Measurements from ENCODE around the gene DDC. TPM values are rescaled to one million over a fixed set of nuclear protein-coding genes. Genes with fewer than 3 reads are reported as not detected.

DDC gene
- total RNA-seq, 1 donor from 2014 or later: not detected

DNA sequence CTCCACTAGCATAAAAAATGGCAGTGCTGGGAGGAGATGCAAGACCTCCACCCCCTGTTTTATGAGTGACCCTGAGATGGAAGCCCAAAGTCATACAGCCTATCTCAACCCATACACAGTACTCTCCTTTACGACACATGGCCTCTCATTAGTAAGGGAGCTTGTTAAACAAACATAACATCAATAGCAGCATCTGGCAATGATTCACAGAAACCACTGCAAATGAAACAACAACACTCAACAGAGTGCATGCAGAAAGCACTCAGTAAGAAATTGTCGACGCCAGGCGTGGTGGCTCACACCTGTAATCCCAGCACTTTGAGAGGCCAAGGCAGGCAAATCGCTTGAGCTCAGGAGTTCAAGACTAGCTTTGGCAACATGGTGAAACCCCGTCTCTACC lies 87.6 kb downstream of the DDC start:
- peaks cover 37% of the 10 kb centered on the region for H3K27me3 Mint-ChIP-seq (ENCODE audit: low read depth)
- H3K4me3 Mint-ChIP-seq (ENCODE audit: unreplicated experiment): no peak overlapping the region
- H3K4me1 Mint-ChIP-seq (ENCODE audit: low read depth): peaks cover 10% of the 10 kb centered on the region
- H3K27ac Mint-ChIP-seq (ENCODE audit: unreplicated experiment): no peak overlapping the region
- no peaks in the 10 kb centered on the region for H3K9me3 Mint-ChIP-seq (ENCODE audit: low read depth)
- H3K36me3 Mint-ChIP-seq (ENCODE audit: low read depth): no peaks in the 10 kb centered on the region
- TF ChIP-seq, protein P1, sequence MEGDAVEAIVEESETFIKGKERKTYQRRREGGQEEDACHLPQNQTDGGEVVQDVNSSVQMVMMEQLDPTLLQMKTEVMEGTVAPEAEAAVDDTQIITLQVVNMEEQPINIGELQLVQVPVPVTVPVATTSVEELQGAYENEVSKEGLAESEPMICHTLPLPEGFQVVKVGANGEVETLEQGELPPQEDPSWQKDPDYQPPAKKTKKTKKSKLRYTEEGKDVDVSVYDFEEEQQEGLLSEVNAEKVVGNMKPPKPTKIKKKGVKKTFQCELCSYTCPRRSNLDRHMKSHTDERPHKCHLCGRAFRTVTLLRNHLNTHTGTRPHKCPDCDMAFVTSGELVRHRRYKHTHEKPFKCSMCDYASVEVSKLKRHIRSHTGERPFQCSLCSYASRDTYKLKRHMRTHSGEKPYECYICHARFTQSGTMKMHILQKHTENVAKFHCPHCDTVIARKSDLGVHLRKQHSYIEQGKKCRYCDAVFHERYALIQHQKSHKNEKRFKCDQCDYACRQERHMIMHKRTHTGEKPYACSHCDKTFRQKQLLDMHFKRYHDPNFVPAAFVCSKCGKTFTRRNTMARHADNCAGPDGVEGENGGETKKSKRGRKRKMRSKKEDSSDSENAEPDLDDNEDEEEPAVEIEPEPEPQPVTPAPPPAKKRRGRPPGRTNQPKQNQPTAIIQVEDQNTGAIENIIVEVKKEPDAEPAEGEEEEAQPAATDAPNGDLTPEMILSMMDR (IDR thresholded peaks at IDR 0.05): no peak
- no peak for DNase-seq (ENCODE audit: low spot score)

DNA sequence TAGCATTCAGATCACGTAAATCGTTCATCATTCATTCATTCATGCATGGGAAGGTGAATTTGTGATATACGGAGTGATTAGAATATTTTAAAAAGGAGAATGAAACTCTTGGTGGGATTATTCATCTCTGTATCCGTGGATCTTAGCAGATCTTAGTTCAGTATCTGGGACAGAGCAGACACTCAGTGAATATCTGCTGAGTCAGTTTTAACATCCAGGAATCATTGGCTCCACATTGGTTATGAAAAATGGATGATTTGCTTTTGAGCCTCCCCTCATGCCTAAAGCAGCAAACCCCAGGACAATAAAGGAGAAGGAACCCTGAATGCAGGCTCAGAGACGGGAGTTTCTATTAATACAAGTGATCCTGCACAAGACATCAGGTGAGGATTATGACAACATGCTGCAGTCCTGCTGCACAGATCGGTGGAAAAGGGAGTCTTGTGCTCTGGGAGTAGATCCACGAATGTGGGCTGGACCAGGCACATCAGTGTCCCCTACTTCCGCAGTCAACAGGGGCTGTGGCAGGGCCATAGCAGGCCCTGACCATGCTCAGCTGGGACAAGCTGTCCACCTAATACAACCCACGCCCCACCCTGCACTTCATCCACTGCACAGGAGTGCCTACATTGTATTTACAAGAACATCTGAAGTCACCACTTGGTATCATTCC lies 88.1 kb downstream of the DDC start:
- Mint-ChIP-seq H3K9me3 (ENCODE audit: low read depth) (no peaks in the 10 kb centered on the region), H3K27ac (ENCODE audit: unreplicated experiment) (no peak overlapping the region), H3K4me1 (ENCODE audit: low read depth) (peaks cover 10% of the 10 kb centered on the region), H3K4me3 (ENCODE audit: unreplicated experiment) (no peak overlapping the region), H3K36me3 (ENCODE audit: low read depth) (no peaks in the 10 kb centered on the region), H3K27me3 (ENCODE audit: low read depth) (peaks cover 42% of the 10 kb centered on the region)
- no peak for DNase-seq (ENCODE audit: low spot score)
- TF ChIP-seq, protein P1 (IDR thresholded peaks at IDR 0.05): no peak

DNA sequence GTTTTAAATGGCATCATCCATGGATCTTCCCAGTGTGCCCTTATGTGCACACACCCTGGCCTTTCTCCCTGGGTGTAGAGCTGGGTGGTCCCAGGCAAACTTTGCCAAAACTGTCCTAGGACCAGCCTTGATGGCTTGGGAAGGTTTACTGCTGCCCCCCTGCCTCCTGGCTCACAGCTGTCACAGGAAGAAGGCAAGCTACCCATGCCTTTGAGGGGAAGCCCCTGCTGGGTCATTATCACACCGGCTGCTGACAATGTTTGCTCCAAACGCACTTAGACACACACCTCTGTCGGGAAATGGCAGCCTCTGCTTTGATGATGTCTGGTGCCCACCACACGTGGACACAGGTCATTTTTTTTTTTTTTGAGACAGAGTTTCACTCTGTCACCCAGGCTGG lies 89.9 kb downstream of the DDC start:
- no peak for DNase-seq (ENCODE audit: low spot score)
- Mint-ChIP-seq H3K9me3 (ENCODE audit: low read depth) (no peaks in the 10 kb centered on the region), H3K36me3 (ENCODE audit: low read depth) (no peaks in the 10 kb centered on the region), H3K4me1 (ENCODE audit: low read depth) (peaks cover 10% of the 10 kb centered on the region), H3K4me3 (ENCODE audit: unreplicated experiment) (no peak overlapping the region), H3K27me3 (ENCODE audit: low read depth) (peaks cover 41% of the 10 kb centered on the region), H3K27ac (ENCODE audit: unreplicated experiment) (no peak overlapping the region)
- TF ChIP-seq, protein P1 (IDR thresholded peaks at IDR 0.05): no peak

DNA sequence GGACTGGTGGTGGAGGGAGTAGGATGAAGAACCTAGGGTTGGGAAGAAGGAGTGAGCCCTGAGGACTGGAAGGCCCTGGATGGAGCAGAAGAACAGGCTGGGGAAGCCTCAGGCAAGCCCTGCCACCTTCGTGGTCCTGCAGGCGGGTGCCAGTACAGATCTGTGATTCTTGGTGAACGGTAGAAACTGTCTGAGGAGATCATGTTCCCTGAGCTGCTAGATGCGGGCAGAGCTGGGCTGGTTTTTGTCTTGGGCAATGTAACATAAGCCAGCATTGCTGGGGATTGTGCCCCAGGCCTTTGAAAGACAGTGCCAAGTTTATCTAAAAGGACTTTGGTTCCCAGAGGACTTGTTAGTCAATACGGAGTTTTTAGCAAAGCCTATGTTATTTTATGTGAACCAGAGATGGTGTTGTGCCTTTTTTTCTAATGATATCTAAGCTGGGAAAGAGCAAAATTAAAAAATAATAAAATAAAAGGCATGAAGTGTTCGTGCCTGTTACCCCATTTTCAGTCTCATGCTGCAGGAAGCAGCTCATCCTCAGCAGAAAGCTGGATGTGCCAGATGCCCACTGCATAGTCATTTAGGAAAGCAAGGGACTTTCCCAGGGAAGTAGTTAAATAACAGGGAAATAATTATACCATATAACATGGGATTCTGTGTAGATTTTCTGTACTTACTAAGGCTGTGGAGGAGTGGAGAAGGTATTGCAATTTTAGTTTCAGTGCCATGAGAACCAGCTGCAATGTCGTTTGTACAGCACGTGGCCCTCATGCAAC lies 90.6 kb downstream of the DDC start:
- Mint-ChIP-seq H3K9me3 (ENCODE audit: low read depth) (no peaks in the 10 kb centered on the region), H3K36me3 (ENCODE audit: low read depth) (no peaks in the 10 kb centered on the region), H3K27ac (ENCODE audit: unreplicated experiment) (no peak overlapping the region), H3K4me1 (ENCODE audit: low read depth) (peaks cover 10% of the 10 kb centered on the region), H3K4me3 (ENCODE audit: unreplicated experiment) (no peak overlapping the region), H3K27me3 (ENCODE audit: low read depth) (peaks cover 36% of the 10 kb centered on the region)
- TF ChIP-seq, protein P1 (IDR thresholded peaks at IDR 0.05): no peak
- no peak for DNase-seq (ENCODE audit: low spot score)

DNA sequence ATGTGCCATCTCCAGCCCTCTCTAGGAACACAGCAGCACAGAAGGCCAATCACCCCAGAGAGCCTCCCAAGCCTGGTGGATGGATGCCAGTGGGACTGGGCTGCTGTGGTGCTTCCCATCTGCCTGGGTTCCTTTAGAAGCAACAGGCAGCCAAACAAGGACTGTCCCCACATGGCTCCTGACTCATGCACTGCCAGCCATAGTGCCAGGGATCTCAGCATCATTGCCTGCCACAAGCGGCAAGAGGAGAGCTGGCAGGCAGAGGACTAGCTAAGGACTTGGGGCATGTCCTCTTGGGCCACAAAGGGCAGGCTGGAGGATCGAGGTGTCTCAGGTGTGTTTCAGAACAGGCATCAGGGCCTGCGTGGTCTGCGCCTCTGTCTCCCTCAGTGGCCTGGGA lies 91.7 kb downstream of the DDC start:
- DNase-seq (ENCODE audit: low spot score): no peak
- no peaks in the 10 kb centered on the region for H3K9me3 Mint-ChIP-seq (ENCODE audit: low read depth)
- TF ChIP-seq, protein P1 (IDR thresholded peaks at IDR 0.05): no peak
- peaks cover 10% of the 10 kb centered on the region for H3K4me1 Mint-ChIP-seq (ENCODE audit: low read depth)
- no peak overlapping the region for H3K27ac Mint-ChIP-seq (ENCODE audit: unreplicated experiment)
- H3K36me3 Mint-ChIP-seq (ENCODE audit: low read depth): no peaks in the 10 kb centered on the region
- H3K27me3 Mint-ChIP-seq (ENCODE audit: low read depth): peaks cover 35% of the 10 kb centered on the region
- no peak overlapping the region for H3K4me3 Mint-ChIP-seq (ENCODE audit: unreplicated experiment)
